Measurements from ENCODE around the gene KIF26B.

The KIF26B gene

GRCh38 chr1:245561665-245562234 lies 407.0 kb downstream of the KIF26B start:
- no peak for DNase-seq (ENCODE audit: low read depth, low spot score)

GRCh38 chr1:245566134-245566533 lies 411.3 kb downstream of the KIF26B start:
- DNase-seq (ENCODE audit: low read depth, low spot score) = no peak

GRCh38 chr1:245566952-245567351 lies 412.2 kb downstream of the KIF26B start:
- DNase-seq (ENCODE audit: low read depth, low spot score) = no peak

GRCh38 chr1:245571815-245572294 lies 417.1 kb downstream of the KIF26B start:
- DNase-seq (ENCODE audit: low read depth, low spot score) = no peak

- DNase-seq (ENCODE audit: low read depth, low spot score) = no peak
Observed at GRCh38 chr1:245572709-245573108, 417.9 kb downstream of the KIF26B start.

- no peak for DNase-seq (ENCODE audit: low read depth, low spot score)
Observed at GRCh38 chr1:245575710-245576109, 420.9 kb downstream of the KIF26B start.

GRCh38 chr1:245576323-245576722 lies 421.5 kb downstream of the KIF26B start:
- DNase-seq (ENCODE audit: low read depth, low spot score) = no peak

- no peak for DNase-seq (ENCODE audit: low read depth, low spot score)
Observed at GRCh38 chr1:245577191-245578157, 422.7 kb downstream of the KIF26B start.

- DNase-seq (ENCODE audit: low read depth, low spot score) = no peak
Observed at GRCh38 chr1:245578308-245578707, 423.5 kb downstream of the KIF26B start.

- DNase-seq (ENCODE audit: low read depth, low spot score) = no peak
Observed at GRCh38 chr1:245578771-245579170, 424.0 kb downstream of the KIF26B start.

- no peak for DNase-seq (ENCODE audit: low read depth, low spot score)
Observed at GRCh38 chr1:245579881-245580280, 425.1 kb downstream of the KIF26B start.

- no peak for DNase-seq (ENCODE audit: low read depth, low spot score)
Observed at GRCh38 chr1:245580651-245581050, 425.9 kb downstream of the KIF26B start.

GRCh38 chr1:245582026-245582425 lies 427.2 kb downstream of the KIF26B start:
- DNase-seq (ENCODE audit: low read depth, low spot score) = no peak

GRCh38 chr1:245583081-245583480 lies 428.3 kb downstream of the KIF26B start:
- DNase-seq (ENCODE audit: low read depth, low spot score) = no peak

- no peak for DNase-seq (ENCODE audit: low read depth, low spot score)
Observed at GRCh38 chr1:245583575-245584330, 429.0 kb downstream of the KIF26B start.

- DNase-seq (ENCODE audit: low read depth, low spot score) = no peak
Observed at GRCh38 chr1:245585252-245585959, 430.6 kb downstream of the KIF26B start.

GRCh38 chr1:245587435-245588115 lies 432.8 kb downstream of the KIF26B start:
- no peak for DNase-seq (ENCODE audit: low read depth, low spot score)

- no peak for DNase-seq (ENCODE audit: low read depth, low spot score)
Observed at GRCh38 chr1:245588116-245588639, 433.4 kb downstream of the KIF26B start.

GRCh38 chr1:245589316-245589715 lies 434.5 kb downstream of the KIF26B start:
- no peak for DNase-seq (ENCODE audit: low read depth, low spot score)

GRCh38 chr1:245589906-245590305 lies 435.1 kb downstream of the KIF26B start:
- DNase-seq (ENCODE audit: low read depth, low spot score) = no peak

GRCh38 chr1:245590726-245591125 lies 435.9 kb downstream of the KIF26B start:
- no peak for DNase-seq (ENCODE audit: low read depth, low spot score)
